H1 (cell line): ENCODE results near the gene NGEF.

ENCODE experiments used
- CTCF ChIP-seq, 3 experiments: IDR thresholded peaks; 1 replicate in 2 of 3; 2 replicates in 1 of 3; pipeline versions ENCODE4 v1.5.1 to v1.6.1; 2011; ENCODE audit warnings: low read length in 3 of 3, mild to moderate bottlenecking in 3 of 3, inconsistent platforms in 2 of 3, low read depth in 1 of 3, moderate library complexity in 1 of 3; ENCODE audit not compliant: insufficient read depth in 1 of 3; ENCODE audit errors: control extremely low read depth in 1 of 3
- POLR2A ChIP-seq, 2 experiments: IDR thresholded peaks; 1 replicate in 1 of 2; 2 replicates in 1 of 2; pipeline ENCODE4 v1.6.1; 2011; ENCODE audit warnings: low read depth in 2 of 2, low read length in 2 of 2, mild to moderate bottlenecking in 2 of 2; ENCODE audit errors: control extremely low read depth in 1 of 2

- TF ChIP-seq CTCF (IDR thresholded peaks at IDR 0.05; ENCODE audit: control extremely low read depth in 1 of 3, insufficient read depth in 1 of 3, low read depth in 1 of 3, low read length in 3 of 3) (no peak), POLR2A (IDR thresholded peaks at IDR 0.05; ENCODE audit: control extremely low read depth in 1 of 2, low read depth in 2 of 2, low read length in 2 of 2) (no peak)
Measured at GRCh38 chr2:232866104-232866503, 147.0 kb downstream of the NGEF start.
